Measurements from ENCODE around the gene LRRC14B.
"Not testable (repeated sequence)": the region's sequence is repeated elsewhere in the genome, so short reads cannot be mapped to it uniquely, and the experiment has no call there.

The LRRC14B gene

GRCh38 chr5:190366-191035 lies 794 bp upstream of the LRRC14B start:
- H3K9me3 ChIP-seq (ENCODE audit: control insufficient read depth in 1 of 2, low read length in 2 of 2), result no peaks in the 10 kb centered on the region
- H3K27me3 ChIP-seq (ENCODE audit: control insufficient read depth in 1 of 2, insufficient read depth in 2 of 2, low read length in 2 of 2), result peaks cover 8 to 14% of the 10 kb centered on the region in 2 donors
- no peak overlapping the region for H3K27ac ChIP-seq (ENCODE audit: low read depth, low read length)
- peaks cover 8 to 23% of the 10 kb centered on the region in 2 donors for H3K4me1 ChIP-seq (ENCODE audit: control insufficient read depth in 1 of 2, insufficient read depth in 2 of 2, low read length in 2 of 2)
- no peak overlapping the region for H3K9ac ChIP-seq (ENCODE audit: low read depth in 1 of 2, low read length in 2 of 2)
- H3K4me3 ChIP-seq (ENCODE audit: low read depth in 1 of 2, low read length in 2 of 2), result no peak overlapping the region
- H3K36me3 ChIP-seq (ENCODE audit: control insufficient read depth in 1 of 2, insufficient read depth in 2 of 2, low read length in 2 of 2), result no peaks in the 10 kb centered on the region

- Histone ChIP-seq H3K9ac (ENCODE audit: low read depth in 1 of 2, low read length in 2 of 2) (no peak overlapping the region), H3K4me3 (ENCODE audit: low read depth in 1 of 2, low read length in 2 of 2) (no peak overlapping the region), H3K36me3 (ENCODE audit: control insufficient read depth in 1 of 2, insufficient read depth in 2 of 2, low read length in 2 of 2) (no peaks in the 10 kb centered on the region), H3K4me1 (ENCODE audit: control insufficient read depth in 1 of 2, insufficient read depth in 2 of 2, low read length in 2 of 2) (peaks cover 8 to 23% of the 10 kb centered on the region in 2 donors), H3K27ac (ENCODE audit: low read depth, low read length) (no peak overlapping the region), H3K27me3 (ENCODE audit: control insufficient read depth in 1 of 2, insufficient read depth in 2 of 2, low read length in 2 of 2) (peaks cover 8 to 14% of the 10 kb centered on the region in 2 donors), H3K9me3 (ENCODE audit: control insufficient read depth in 1 of 2, low read length in 2 of 2) (no peaks in the 10 kb centered on the region)
These were observed 825 bp downstream of the LRRC14B start for GRCh38 chr5:191949-192690.

GRCh38 chr5:192691-192969 lies 1.3 kb downstream of the LRRC14B start:
- no peak overlapping the region for H3K9ac ChIP-seq (ENCODE audit: low read depth in 1 of 2, low read length in 2 of 2)
- no peaks in the 10 kb centered on the region for H3K9me3 ChIP-seq (ENCODE audit: control insufficient read depth in 1 of 2, low read length in 2 of 2)
- H3K27me3 ChIP-seq (ENCODE audit: control insufficient read depth in 1 of 2, insufficient read depth in 2 of 2, low read length in 2 of 2), result peaks cover 8 to 14% of the 10 kb centered on the region in 2 donors
- peaks cover 8 to 23% of the 10 kb centered on the region in 2 donors for H3K4me1 ChIP-seq (ENCODE audit: control insufficient read depth in 1 of 2, insufficient read depth in 2 of 2, low read length in 2 of 2)
- H3K27ac ChIP-seq (ENCODE audit: low read depth, low read length), result no peak overlapping the region
- no peak overlapping the region for H3K4me3 ChIP-seq (ENCODE audit: low read depth in 1 of 2, low read length in 2 of 2)
- H3K36me3 ChIP-seq (ENCODE audit: control insufficient read depth in 1 of 2, insufficient read depth in 2 of 2, low read length in 2 of 2), result no peaks in the 10 kb centered on the region

GRCh38 chr5:192970-193831 lies 1.9 kb downstream of the LRRC14B start:
- Histone ChIP-seq H3K9ac (ENCODE audit: low read depth in 1 of 2, low read length in 2 of 2) (no peak overlapping the region), H3K4me3 (ENCODE audit: low read depth in 1 of 2, low read length in 2 of 2) (no peak overlapping the region), H3K4me1 (ENCODE audit: control insufficient read depth in 1 of 2, insufficient read depth in 2 of 2, low read length in 2 of 2) (peaks cover 7 to 22% of the 10 kb centered on the region in 2 donors), H3K27me3 (ENCODE audit: control insufficient read depth in 1 of 2, insufficient read depth in 2 of 2, low read length in 2 of 2) (peaks cover 8 to 11% of the 10 kb centered on the region in 2 donors), H3K27ac (ENCODE audit: low read depth, low read length) (no peak overlapping the region), H3K36me3 (ENCODE audit: control insufficient read depth in 1 of 2, insufficient read depth in 2 of 2, low read length in 2 of 2) (no peaks in the 10 kb centered on the region), H3K9me3 (ENCODE audit: control insufficient read depth in 1 of 2, low read length in 2 of 2) (no peaks in the 10 kb centered on the region)

GRCh38 chr5:194102-194501 lies 2.8 kb downstream of the LRRC14B start:
- Histone ChIP-seq H3K4me1 (ENCODE audit: control insufficient read depth in 1 of 2, insufficient read depth in 2 of 2, low read length in 2 of 2) (peaks cover 4 to 16% of the 10 kb centered on the region in 2 donors), H3K36me3 (ENCODE audit: control insufficient read depth in 1 of 2, insufficient read depth in 2 of 2, low read length in 2 of 2) (no peaks in the 10 kb centered on the region), H3K27ac (ENCODE audit: low read depth, low read length) (no peak overlapping the region), H3K27me3 (ENCODE audit: control insufficient read depth in 1 of 2, insufficient read depth in 2 of 2, low read length in 2 of 2) (peaks cover 8 to 10% of the 10 kb centered on the region in 2 donors), H3K9ac (ENCODE audit: low read depth in 1 of 2, low read length in 2 of 2) (no peak overlapping the region), H3K4me3 (ENCODE audit: low read depth in 1 of 2, low read length in 2 of 2) (no peak overlapping the region), H3K9me3 (ENCODE audit: control insufficient read depth in 1 of 2, low read length in 2 of 2) (no peaks in the 10 kb centered on the region)

GRCh38 chr5:194603-195209 lies 3.4 kb downstream of the LRRC14B start:
- Histone ChIP-seq H3K4me3 (ENCODE audit: low read depth in 1 of 2, low read length in 2 of 2) (no peak overlapping the region), H3K27me3 (ENCODE audit: control insufficient read depth in 1 of 2, insufficient read depth in 2 of 2, low read length in 2 of 2) (peaks cover 8 to 10% of the 10 kb centered on the region in 2 donors), H3K4me1 (ENCODE audit: control insufficient read depth in 1 of 2, insufficient read depth in 2 of 2, low read length in 2 of 2) (peaks cover 4 to 16% of the 10 kb centered on the region in 2 donors), H3K9me3 (ENCODE audit: control insufficient read depth in 1 of 2, low read length in 2 of 2) (no peaks in the 10 kb centered on the region), H3K27ac (ENCODE audit: low read depth, low read length) (no peak overlapping the region), H3K9ac (ENCODE audit: low read depth in 1 of 2, low read length in 2 of 2) (no peak overlapping the region), H3K36me3 (ENCODE audit: control insufficient read depth in 1 of 2, insufficient read depth in 2 of 2, low read length in 2 of 2) (no peaks in the 10 kb centered on the region)

GRCh38 chr5:195401-196160 lies 4.3 kb downstream of the LRRC14B start:
- H3K9ac ChIP-seq (ENCODE audit: low read depth in 1 of 2, low read length in 2 of 2), result no peak overlapping the region
- no peaks in the 10 kb centered on the region for H3K9me3 ChIP-seq (ENCODE audit: control insufficient read depth in 1 of 2, low read length in 2 of 2)
- H3K27me3 ChIP-seq (ENCODE audit: control insufficient read depth in 1 of 2, insufficient read depth in 2 of 2, low read length in 2 of 2), result peaks cover 4 to 10% of the 10 kb centered on the region in 2 donors
- H3K27ac ChIP-seq (ENCODE audit: low read depth, low read length), result no peak overlapping the region
- no peaks in the 10 kb centered on the region for H3K36me3 ChIP-seq (ENCODE audit: control insufficient read depth in 1 of 2, insufficient read depth in 2 of 2, low read length in 2 of 2)
- peaks cover 4 to 15% of the 10 kb centered on the region in 2 donors for H3K4me1 ChIP-seq (ENCODE audit: control insufficient read depth in 1 of 2, insufficient read depth in 2 of 2, low read length in 2 of 2)
- no peak overlapping the region for H3K4me3 ChIP-seq (ENCODE audit: low read depth in 1 of 2, low read length in 2 of 2)

- Histone ChIP-seq H3K4me3 (ENCODE audit: low read depth in 1 of 2, low read length in 2 of 2) (no peak overlapping the region), H3K27ac (ENCODE audit: low read depth, low read length) (no peak overlapping the region), H3K36me3 (ENCODE audit: control insufficient read depth in 1 of 2, insufficient read depth in 2 of 2, low read length in 2 of 2) (no peaks in the 10 kb centered on the region), H3K4me1 (ENCODE audit: control insufficient read depth in 1 of 2, insufficient read depth in 2 of 2, low read length in 2 of 2) (peaks cover 2 to 9% of the 10 kb centered on the region in 2 donors), H3K9ac (ENCODE audit: low read depth in 1 of 2, low read length in 2 of 2) (no peak overlapping the region), H3K9me3 (ENCODE audit: control insufficient read depth in 1 of 2, low read length in 2 of 2) (no peaks in the 10 kb centered on the region), H3K27me3 (ENCODE audit: control insufficient read depth in 1 of 2, insufficient read depth in 2 of 2, low read length in 2 of 2) (peaks cover 2 to 6% of the 10 kb centered on the region in 2 donors)
These were observed 5.1 kb downstream of the LRRC14B start for GRCh38 chr5:196350-196749.

GRCh38 chr5:197031-197430 lies 5.7 kb downstream of the LRRC14B start:
- not testable (repeated sequence) for H3K27ac ChIP-seq (ENCODE audit: low read depth, low read length); H3K9ac ChIP-seq (ENCODE audit: low read depth in 1 of 2, low read length in 2 of 2); H3K4me3 ChIP-seq (ENCODE audit: low read depth in 1 of 2, low read length in 2 of 2); H3K9me3 ChIP-seq (ENCODE audit: control insufficient read depth in 1 of 2, low read length in 2 of 2); H3K4me1 ChIP-seq (ENCODE audit: control insufficient read depth in 1 of 2, insufficient read depth in 2 of 2, low read length in 2 of 2); H3K36me3 ChIP-seq (ENCODE audit: control insufficient read depth in 1 of 2, insufficient read depth in 2 of 2, low read length in 2 of 2); H3K27me3 ChIP-seq (ENCODE audit: control insufficient read depth in 1 of 2, insufficient read depth in 2 of 2, low read length in 2 of 2)
